GM19193 (cell line): Measurements from ENCODE around the gene SLC12A5.

Source experiments
- POLR2A ChIP-seq: IDR thresholded peaks from 4 replicates; pipeline ENCODE4 v1.6.1; 2011; ENCODE audit not compliant: insufficient read depth, insufficient read length; ENCODE audit errors: extremely low read depth

SLC12A5 gene

GRCh38 chr20:46004889-46005473 lies 24.0 kb upstream of the SLC12A5 start:
- TF ChIP-seq POLR2A, result no peak

- no peak for TF ChIP-seq POLR2A
Measured at GRCh38 chr20:46006022-46006705, 22.9 kb upstream of the SLC12A5 start.

- TF ChIP-seq POLR2A, result no peak
Measured at GRCh38 chr20:46006964-46007363, 22.1 kb upstream of the SLC12A5 start.

- no peak for TF ChIP-seq POLR2A
Measured at GRCh38 chr20:46007671-46008070, 21.3 kb upstream of the SLC12A5 start.

GRCh38 chr20:46009816-46010215 lies 19.2 kb upstream of the SLC12A5 start:
- TF ChIP-seq POLR2A, result no peak

- no peak for TF ChIP-seq POLR2A
Measured at GRCh38 chr20:46010491-46011391, 18.3 kb upstream of the SLC12A5 start.

- TF ChIP-seq POLR2A, result no peak
Measured at GRCh38 chr20:46011631-46012482, 17.2 kb upstream of the SLC12A5 start.

GRCh38 chr20:46012921-46013320 lies 16.1 kb upstream of the SLC12A5 start:
- no peak for TF ChIP-seq POLR2A

- no peak for TF ChIP-seq POLR2A
Measured at GRCh38 chr20:46013322-46013828, 15.6 kb upstream of the SLC12A5 start.

GRCh38 chr20:46013829-46014516 lies 15.0 kb upstream of the SLC12A5 start:
- TF ChIP-seq POLR2A, result no peak

GRCh38 chr20:46014517-46015396 lies 14.3 kb upstream of the SLC12A5 start:
- TF ChIP-seq POLR2A, result no peak

- no peak for TF ChIP-seq POLR2A
Measured at GRCh38 chr20:46017272-46017671, 11.7 kb upstream of the SLC12A5 start.

GRCh38 chr20:46018112-46018511 lies 10.9 kb upstream of the SLC12A5 start:
- no peak for TF ChIP-seq POLR2A
